ENCODE data around the gene GALNT7.
A peak's percentile ranks its signal among the peaks of the same experiment; 100 is the strongest.
"Not testable (repeated sequence)": the region's sequence is repeated elsewhere in the genome, so short reads cannot be mapped to it uniquely, and the experiment has no call there.

GALNT7 gene

DNA sequence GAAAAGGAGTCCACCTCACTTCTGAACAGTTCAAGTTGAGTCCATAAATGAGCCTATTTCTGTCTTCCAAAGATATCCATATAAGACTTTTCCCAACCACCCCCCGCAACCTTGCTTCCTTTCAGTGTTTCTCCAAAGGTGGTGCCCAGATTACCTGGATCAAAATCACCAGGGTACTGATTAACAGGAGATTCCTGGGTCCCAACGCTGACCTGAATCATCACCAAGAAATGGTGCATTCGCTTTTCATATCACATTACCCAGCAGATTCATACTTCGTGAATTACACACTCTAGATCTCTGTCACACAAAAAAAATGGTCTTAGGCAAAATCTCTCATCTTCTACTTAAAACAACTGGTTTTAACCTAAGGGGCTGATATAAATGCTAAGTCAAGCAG, 2.1 kb upstream of the GALNT7 start:
- no peak for DNase-seq (ENCODE audit: low read depth in 2 of 2)

- no peak for DNase-seq (ENCODE audit: low read depth in 2 of 2)
Observed at GRCh38 chr4:173167758-173168395, 734 bp upstream of the GALNT7 start.

DNA sequence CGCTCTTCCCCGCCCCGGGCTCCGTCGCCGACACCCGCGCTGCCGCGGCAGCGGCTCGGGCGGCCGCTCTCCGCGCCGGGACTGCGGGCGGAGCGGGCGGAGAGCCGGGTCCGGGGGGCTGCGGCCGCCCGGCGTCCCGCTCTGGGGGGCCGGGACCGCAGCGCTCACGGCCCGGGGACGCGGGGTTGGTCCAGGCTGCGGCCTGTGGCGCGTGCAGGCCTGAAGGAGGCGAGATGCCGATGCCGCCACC, 492 bp downstream of the GALNT7 start:
- DNase-seq (ENCODE audit: low read depth in 2 of 2), result no peak

GRCh38 chr4:173169428-173170181, 994 bp downstream of the GALNT7 start:
- DNase-seq (ENCODE audit: low read depth in 2 of 2), result no peak

DNA sequence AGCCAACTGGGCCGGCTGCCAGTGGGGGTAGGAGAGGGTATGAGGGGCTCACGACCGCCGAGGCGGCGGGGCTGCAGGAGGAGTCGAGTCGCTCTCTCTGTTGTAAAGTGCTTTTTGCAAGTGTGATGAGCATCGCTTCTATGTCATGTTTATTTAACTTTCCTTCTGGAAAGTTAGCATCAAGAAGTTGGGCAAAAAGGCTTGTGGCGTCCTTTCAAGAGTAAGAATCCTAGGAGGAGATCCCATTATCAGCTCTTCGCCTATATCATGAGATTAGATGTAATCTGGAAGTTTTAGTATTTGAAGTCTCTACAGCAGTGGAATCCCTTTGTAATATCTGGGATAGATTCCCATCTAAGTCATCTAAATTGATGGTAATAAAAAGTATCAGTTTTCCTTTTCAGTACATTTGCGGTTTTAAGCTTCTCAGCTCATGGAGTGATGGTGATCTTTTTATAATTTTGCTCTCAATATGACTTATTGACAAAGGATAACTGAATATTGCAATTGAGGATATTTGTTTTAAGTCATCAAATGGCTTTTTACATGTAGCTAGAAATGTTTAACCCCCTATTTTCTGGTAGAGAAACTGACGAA, 1.7 kb downstream of the GALNT7 start:
- DNase-seq (ENCODE audit: low read depth in 2 of 2), result no peak

- no peak for DNase-seq (ENCODE audit: low read depth in 2 of 2)
Observed at GRCh38 chr4:173171098-173171497, 2.5 kb downstream of the GALNT7 start.

GRCh38 chr4:173171987-173172386, 3.4 kb downstream of the GALNT7 start:
- no peak for DNase-seq (ENCODE audit: low read depth in 2 of 2)

DNA sequence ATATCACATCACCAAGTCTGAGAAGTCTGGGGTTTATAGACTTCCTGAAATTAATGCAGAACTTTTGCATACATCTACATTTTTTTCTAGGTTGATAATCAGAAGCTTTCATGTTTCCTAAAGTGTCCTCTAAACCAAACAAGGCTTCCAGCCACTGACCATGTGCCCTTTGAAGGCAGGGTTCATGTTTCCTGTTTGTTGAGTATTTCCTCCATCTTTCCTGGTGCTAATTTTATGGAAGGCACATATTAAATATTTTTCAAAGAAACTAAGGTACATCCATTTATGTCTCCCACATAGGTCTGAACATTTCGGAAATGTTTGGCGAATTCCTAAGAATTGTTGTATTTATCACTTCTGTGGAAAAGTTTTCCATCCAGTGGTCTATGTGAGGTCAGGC, 5.6 kb downstream of the GALNT7 start:
- DNase-seq (ENCODE audit: low read depth in 2 of 2), result no peak

DNA sequence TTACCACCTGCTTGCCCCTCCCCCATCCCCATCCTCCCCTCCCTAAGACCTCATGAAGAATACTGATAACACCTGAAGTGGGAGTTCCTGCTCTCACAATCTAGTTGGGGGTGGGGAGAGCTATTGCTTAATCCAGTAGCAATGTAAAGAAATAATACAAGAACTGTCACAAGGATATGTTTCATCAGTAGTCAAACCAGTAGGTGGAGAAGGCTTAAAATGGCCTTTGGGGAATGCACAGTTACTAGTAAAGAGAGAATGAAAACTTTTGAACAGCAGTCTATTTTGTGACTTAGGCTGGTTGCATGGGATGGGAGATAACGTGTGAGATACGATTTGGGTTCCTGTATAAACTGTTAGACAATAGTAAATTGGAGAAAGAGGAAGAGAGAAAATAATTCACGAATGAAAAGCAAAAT, 6.0 kb downstream of the GALNT7 start:
- no peak for DNase-seq (ENCODE audit: low read depth in 2 of 2)

DNA sequence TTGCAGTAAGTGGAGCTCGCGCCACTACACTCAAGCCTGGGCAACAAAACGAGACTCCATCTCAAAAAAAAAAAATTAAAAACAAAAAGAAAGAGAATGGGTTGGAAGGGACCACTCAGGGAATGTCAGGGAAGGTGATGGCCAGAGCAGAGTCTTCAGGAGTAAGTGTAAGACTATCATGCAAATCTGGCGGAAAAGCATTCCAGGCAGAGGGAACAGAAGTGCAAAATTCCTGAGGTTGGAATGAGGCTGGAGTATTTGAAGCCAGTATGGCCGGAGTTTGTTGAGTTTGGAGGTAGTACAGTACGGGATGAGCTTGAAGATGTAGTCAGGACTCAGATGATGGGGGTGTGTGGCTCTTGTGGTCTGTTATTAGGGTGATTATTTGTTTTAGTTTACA, 7.4 kb downstream of the GALNT7 start:
- no peak for DNase-seq (ENCODE audit: low read depth in 2 of 2)

DNA sequence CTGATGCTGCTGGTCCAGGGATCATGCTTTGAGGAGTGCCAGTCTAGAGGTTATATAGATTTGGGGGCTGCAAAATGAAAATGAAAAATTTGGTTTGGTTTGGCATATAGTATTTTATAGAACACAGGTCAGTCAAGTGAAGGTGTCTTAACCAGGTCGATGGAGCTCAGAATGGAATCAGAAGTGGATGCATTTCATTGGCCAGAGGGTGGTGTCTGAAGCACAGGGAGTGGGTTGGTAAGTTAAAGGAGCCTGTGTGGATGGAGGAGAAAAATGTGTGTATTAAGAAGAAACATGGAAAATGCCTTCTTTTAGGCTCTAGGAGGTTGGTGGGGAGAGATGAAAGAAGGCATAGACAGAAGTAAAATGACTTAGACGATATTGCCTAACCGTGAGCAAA, 8.6 kb downstream of the GALNT7 start:
- DNase-seq (ENCODE audit: low read depth in 2 of 2), result no peak

GRCh38 chr4:173178144-173178543, 9.5 kb downstream of the GALNT7 start:
- no peak for DNase-seq (ENCODE audit: low read depth in 2 of 2)

GRCh38 chr4:173181848-173182247, 13.2 kb downstream of the GALNT7 start:
- DNase-seq (ENCODE audit: low read depth in 2 of 2), result no peak

DNA sequence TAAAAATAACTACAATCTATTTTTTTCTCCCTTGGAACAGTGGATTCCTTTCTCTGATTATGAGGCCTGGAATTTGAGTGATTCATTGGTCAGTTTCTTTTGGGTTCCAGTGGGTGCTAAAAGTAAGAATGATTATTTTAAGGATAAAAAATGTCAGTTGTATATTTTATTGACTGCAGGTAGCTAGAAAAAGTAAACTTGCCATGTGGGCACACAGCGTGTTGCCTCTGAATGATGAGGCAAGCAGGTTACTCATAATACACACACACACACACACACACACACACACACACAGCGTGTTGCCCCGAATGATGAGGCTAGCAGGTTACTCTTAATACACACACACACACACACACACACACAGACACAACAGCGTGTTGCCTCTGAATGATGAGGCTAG, 13.8 kb downstream of the GALNT7 start:
- peak in 1 of 2 experiments; percentile 51 for DNase-seq (ENCODE audit: low read depth in 2 of 2)

DNA sequence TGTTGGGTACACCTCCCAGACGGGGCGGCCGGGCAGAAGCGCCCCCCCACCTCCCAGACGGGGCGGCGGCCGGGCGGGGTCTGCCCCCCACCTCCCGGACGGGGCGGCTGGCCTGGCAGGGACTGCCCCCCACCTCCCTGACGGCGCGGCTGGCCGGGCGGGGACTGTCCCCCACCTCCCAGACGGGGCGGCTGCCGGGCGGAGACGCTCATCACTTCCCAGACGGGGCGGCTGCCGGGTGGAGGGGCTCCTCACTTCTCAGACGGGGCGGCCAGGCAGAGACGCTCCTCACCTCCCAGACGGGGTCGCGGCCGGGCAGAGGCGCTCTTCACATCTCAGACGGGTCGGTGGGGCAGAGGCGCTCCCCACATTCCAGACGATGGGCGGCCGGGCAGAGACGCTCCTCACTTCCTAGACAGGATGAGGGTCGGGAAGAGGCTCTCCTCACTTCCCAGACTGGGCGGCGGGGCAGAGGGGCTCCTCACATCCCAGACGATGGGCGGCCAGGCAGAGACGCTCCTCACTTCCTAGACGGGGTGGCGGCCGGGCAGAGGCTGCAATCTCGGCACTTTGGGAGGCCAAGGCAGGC, 15.1 kb downstream of the GALNT7 start:
- not testable (repeated sequence) for DNase-seq (ENCODE audit: low read depth in 2 of 2)

GRCh38 chr4:173185847-173186510, 17.4 kb downstream of the GALNT7 start:
- DNase-seq (ENCODE audit: low read depth in 2 of 2), result no peak

DNA sequence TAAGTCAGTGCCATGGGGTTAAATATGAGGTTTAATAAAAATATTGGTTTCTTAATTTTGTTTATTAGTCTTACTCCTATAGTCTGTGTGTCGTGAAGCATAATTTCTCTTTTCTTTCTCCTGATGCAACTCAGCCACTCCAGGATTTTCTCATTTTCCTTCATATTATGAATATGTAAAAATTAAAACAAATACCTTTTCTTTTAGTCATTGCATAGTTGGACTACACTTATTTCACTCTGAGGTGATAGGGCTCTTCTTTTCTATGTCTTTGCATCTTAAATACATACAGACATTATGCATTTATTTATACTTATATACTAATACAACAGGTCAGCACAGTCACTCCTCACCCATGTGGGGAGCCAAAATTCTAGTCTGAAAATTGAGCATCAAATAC, 19.1 kb downstream of the GALNT7 start:
- no peak for DNase-seq (ENCODE audit: low read depth in 2 of 2)

GRCh38 chr4:173188648-173189047, 20.0 kb downstream of the GALNT7 start:
- no peak for DNase-seq (ENCODE audit: low read depth in 2 of 2)

GRCh38 chr4:173189117-173189693, 20.6 kb downstream of the GALNT7 start:
- no peak for DNase-seq (ENCODE audit: low read depth in 2 of 2)

DNA sequence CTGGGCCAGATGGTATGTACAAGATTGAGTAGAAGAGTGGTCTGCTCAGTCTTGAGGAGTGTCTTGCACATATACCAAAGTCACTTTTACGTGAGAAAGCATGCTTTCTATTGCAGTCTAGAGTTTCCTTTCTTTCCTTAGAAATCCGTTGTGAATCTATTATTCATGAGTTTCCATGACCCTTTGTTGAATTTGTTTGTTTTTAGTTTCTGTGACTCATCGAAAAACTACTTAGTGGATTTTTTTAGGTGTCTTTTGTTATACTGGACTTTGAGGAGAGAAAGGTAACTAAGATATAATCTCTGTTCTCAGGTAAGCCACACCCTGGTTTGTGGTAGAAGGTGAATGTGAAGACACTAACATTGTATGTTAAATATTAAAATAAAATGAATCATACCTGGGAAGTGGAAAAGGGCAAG, 23.0 kb downstream of the GALNT7 start:
- DNase-seq (ENCODE audit: low read depth in 2 of 2), result no peak

- DNase-seq (ENCODE audit: low read depth in 2 of 2), result no peak
Observed at GRCh38 chr4:173192375-173193162, 24.0 kb downstream of the GALNT7 start.

Data from fibroblast of skin of left biceps (primary cell).